ENCODE measurements around the gene ZNF683. TPM values are rescaled to one million over a fixed set of nuclear protein-coding genes. Genes with fewer than 3 reads are reported as not detected.
A peak's percentile ranks its signal among the peaks of the same experiment; 100 is the strongest.

The ZNF683 gene
- total and polyA plus RNA-seq, 2 donors (not counting 1 experiment from before 2014, with no cell fraction given): not detected

DNA sequence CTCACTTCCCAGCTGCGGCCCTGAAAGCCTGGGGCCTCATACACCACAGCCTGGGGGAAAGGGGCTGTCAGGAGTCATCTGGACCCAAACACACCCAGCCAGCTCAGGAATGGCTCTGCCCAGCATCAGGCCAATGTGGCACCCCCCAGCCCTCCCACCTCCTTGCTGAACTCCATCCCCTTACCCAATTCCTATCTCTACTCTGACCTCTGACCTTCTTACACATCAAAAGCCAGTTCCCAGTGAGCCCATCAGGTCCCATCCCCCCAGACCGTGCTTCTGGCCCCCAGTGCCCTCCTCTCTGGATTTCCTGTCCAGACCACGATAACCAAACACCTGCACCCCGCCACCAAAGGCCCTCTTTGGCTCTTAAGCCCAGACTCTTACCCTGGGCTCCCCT, 34.9 kb downstream of the ZNF683 start:
- no peaks in the 10 kb centered on the region for H3K36me3 ChIP-seq (ENCODE audit: control insufficient read depth, insufficient read depth, low read length)
- no peak for TF ChIP-seq EZH2 (IDR thresholded peaks at IDR 0.05; ENCODE audit: low read length, missing control alignments)
- TF ChIP-seq, protein P1, sequence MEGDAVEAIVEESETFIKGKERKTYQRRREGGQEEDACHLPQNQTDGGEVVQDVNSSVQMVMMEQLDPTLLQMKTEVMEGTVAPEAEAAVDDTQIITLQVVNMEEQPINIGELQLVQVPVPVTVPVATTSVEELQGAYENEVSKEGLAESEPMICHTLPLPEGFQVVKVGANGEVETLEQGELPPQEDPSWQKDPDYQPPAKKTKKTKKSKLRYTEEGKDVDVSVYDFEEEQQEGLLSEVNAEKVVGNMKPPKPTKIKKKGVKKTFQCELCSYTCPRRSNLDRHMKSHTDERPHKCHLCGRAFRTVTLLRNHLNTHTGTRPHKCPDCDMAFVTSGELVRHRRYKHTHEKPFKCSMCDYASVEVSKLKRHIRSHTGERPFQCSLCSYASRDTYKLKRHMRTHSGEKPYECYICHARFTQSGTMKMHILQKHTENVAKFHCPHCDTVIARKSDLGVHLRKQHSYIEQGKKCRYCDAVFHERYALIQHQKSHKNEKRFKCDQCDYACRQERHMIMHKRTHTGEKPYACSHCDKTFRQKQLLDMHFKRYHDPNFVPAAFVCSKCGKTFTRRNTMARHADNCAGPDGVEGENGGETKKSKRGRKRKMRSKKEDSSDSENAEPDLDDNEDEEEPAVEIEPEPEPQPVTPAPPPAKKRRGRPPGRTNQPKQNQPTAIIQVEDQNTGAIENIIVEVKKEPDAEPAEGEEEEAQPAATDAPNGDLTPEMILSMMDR (conservative IDR thresholded peaks at IDR 0.05 in 1 of 2, IDR thresholded peaks at IDR 0.05 in 1 of 2; ENCODE audit: low read depth in 1 of 2, low read length in 2 of 2): no peak
- H3K79me2 ChIP-seq (ENCODE audit: control insufficient read depth, insufficient read depth, low read length): no peaks in the 10 kb centered on the region
- no peak overlapping the region for H3K27ac ChIP-seq (ENCODE audit: insufficient read depth, low read length)
- DNase-seq (ENCODE audit: low read depth in 2 of 2): no peak
- no peak overlapping the region for H2AFZ ChIP-seq (ENCODE audit: low read length)
- peaks cover 12% of the 10 kb centered on the region for H3K27me3 ChIP-seq (ENCODE audit: control insufficient read depth, insufficient read depth, low read length)
- no peak overlapping the region for H3K9ac ChIP-seq (ENCODE audit: insufficient read depth, low read length)
- H3K9me3 ChIP-seq (ENCODE audit: control insufficient read depth, insufficient read depth, low read depth, low read length): no peaks in the 10 kb centered on the region
- H4K20me1 ChIP-seq (ENCODE audit: control insufficient read depth, extremely low read depth, insufficient read depth, low read length): no peaks in the 10 kb centered on the region
- H3K4me2 ChIP-seq (ENCODE audit: extremely low read depth, insufficient read depth, low read length): no peak overlapping the region
- H3K4me1 ChIP-seq (ENCODE audit: control insufficient read depth, extremely low read depth, insufficient read depth, low read length): no peaks in the 10 kb centered on the region
- no peak overlapping the region for H3K4me3 ChIP-seq (replicated peaks in 1 of 4; ENCODE audit: control extremely low read depth in 1 of 4, insufficient read depth in 1 of 4, low read depth in 3 of 4, low read length in 4 of 4)

DNA sequence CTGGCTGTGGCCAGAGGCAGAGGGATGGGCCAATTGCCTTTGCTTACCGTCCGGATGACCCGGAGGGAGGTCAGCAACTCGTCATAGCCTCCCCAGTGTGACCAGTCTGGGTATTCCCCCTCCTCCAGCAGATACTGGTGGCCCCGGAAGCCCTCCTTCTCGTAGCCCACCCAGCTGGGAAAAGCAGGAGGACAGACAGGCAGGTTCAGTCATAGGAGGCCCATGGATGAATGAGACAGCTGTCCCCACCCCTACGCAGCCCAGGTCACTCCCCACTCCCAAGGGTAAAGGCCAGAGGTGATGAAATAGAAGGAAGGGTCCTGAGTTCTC, 35.4 kb downstream of the ZNF683 start:
- DNase-seq (ENCODE audit: low read depth in 2 of 2): no peak
- peaks cover 12% of the 10 kb centered on the region for H3K27me3 ChIP-seq (ENCODE audit: control insufficient read depth, insufficient read depth, low read length)
- no peaks in the 10 kb centered on the region for H4K20me1 ChIP-seq (ENCODE audit: control insufficient read depth, extremely low read depth, insufficient read depth, low read length)
- no peaks in the 10 kb centered on the region for H3K79me2 ChIP-seq (ENCODE audit: control insufficient read depth, insufficient read depth, low read length)
- no peaks in the 10 kb centered on the region for H3K4me1 ChIP-seq (ENCODE audit: control insufficient read depth, extremely low read depth, insufficient read depth, low read length)
- no peaks in the 10 kb centered on the region for H3K9me3 ChIP-seq (ENCODE audit: control insufficient read depth, insufficient read depth, low read depth, low read length)
- no peaks in the 10 kb centered on the region for H3K36me3 ChIP-seq (ENCODE audit: control insufficient read depth, insufficient read depth, low read length)
- no peak overlapping the region for H3K9ac ChIP-seq (ENCODE audit: insufficient read depth, low read length)
- H3K4me2 ChIP-seq (ENCODE audit: extremely low read depth, insufficient read depth, low read length): no peak overlapping the region
- no peak overlapping the region for H2AFZ ChIP-seq (ENCODE audit: low read length)
- TF ChIP-seq, protein P1 (conservative IDR thresholded peaks at IDR 0.05 in 1 of 2, IDR thresholded peaks at IDR 0.05 in 1 of 2; ENCODE audit: low read depth in 1 of 2, low read length in 2 of 2): no peak
- no peak for TF ChIP-seq EZH2 (IDR thresholded peaks at IDR 0.05; ENCODE audit: low read length, missing control alignments)
- H3K4me3 ChIP-seq (replicated peaks in 1 of 4; ENCODE audit: control extremely low read depth in 1 of 4, insufficient read depth in 1 of 4, low read depth in 3 of 4, low read length in 4 of 4): no peak overlapping the region
- H3K27ac ChIP-seq (ENCODE audit: insufficient read depth, low read length): no peak overlapping the region

DNA sequence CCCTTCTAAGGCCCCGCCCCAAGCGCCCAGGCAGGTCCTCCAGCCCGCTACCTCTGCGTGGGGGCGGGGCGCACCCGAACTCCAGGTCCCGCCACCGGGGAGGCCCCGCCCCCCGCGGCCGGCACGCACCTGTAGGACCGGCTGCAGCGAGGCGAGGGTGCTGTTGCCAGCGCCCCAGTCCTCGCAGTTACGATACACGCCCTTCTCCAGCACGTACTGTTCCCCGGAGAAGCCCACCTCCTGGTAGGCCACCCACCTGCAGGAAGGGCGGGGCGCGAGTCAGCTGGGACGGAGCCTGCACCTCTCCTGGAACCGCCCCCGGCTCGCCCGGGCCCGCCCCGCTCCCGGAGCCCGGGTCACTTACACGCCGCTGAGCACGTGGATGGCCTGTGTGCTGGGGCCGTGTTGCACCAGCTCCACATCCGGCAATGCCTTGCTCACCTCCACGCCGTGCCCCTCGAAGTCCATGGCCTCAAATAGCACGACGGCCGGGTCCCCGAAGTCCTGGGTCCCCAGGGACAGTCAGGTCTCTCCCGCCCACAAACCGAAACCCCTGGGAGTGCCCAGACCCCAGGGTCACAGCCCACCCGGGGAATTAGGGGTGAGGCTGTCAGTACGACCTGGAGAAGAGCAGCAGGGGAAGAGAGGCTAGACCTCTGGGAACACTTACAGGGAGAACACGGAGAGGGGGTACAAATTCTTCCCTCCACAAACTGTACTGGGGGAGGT, 35.9 kb downstream of the ZNF683 start:
- peak overlapping the region in 3 of 4 experiments; percentile 38 to 51 (median 47) for H3K4me3 ChIP-seq (replicated peaks in 1 of 4; ENCODE audit: control extremely low read depth in 1 of 4, insufficient read depth in 1 of 4, low read depth in 3 of 4, low read length in 4 of 4)
- H2AFZ ChIP-seq (ENCODE audit: low read length): no peak overlapping the region
- no peaks in the 10 kb centered on the region for H3K36me3 ChIP-seq (ENCODE audit: control insufficient read depth, insufficient read depth, low read length)
- H3K9me3 ChIP-seq (ENCODE audit: control insufficient read depth, insufficient read depth, low read depth, low read length): no peaks in the 10 kb centered on the region
- H3K4me1 ChIP-seq (ENCODE audit: control insufficient read depth, extremely low read depth, insufficient read depth, low read length): no peaks in the 10 kb centered on the region
- no peak overlapping the region for H3K9ac ChIP-seq (ENCODE audit: insufficient read depth, low read length)
- peak overlapping the region; percentile 92 for H3K4me2 ChIP-seq (ENCODE audit: extremely low read depth, insufficient read depth, low read length)
- H3K27ac ChIP-seq (ENCODE audit: insufficient read depth, low read length): no peak overlapping the region
- DNase-seq (ENCODE audit: low read depth in 2 of 2): no peak
- H4K20me1 ChIP-seq (ENCODE audit: control insufficient read depth, extremely low read depth, insufficient read depth, low read length): no peaks in the 10 kb centered on the region
- no peaks in the 10 kb centered on the region for H3K79me2 ChIP-seq (ENCODE audit: control insufficient read depth, insufficient read depth, low read length)
- peaks cover 10% of the 10 kb centered on the region for H3K27me3 ChIP-seq (ENCODE audit: control insufficient read depth, insufficient read depth, low read length)
- TF ChIP-seq EZH2 (IDR thresholded peaks at IDR 0.05; ENCODE audit: low read length, missing control alignments): no peak
- TF ChIP-seq, protein P1 (conservative IDR thresholded peaks at IDR 0.05 in 1 of 2, IDR thresholded peaks at IDR 0.05 in 1 of 2; ENCODE audit: low read depth in 1 of 2, low read length in 2 of 2): no peak

Measured in fibroblast of lung (primary cell).